ENCODE measurements around the gene CDC25C. TPM values are rescaled to one million over a fixed set of nuclear protein-coding genes. Genes with fewer than 3 reads are reported as not detected.

The CDC25C gene
- total RNA-seq, 1 donor from 2014 or later = 1.6 TPM

DNA sequence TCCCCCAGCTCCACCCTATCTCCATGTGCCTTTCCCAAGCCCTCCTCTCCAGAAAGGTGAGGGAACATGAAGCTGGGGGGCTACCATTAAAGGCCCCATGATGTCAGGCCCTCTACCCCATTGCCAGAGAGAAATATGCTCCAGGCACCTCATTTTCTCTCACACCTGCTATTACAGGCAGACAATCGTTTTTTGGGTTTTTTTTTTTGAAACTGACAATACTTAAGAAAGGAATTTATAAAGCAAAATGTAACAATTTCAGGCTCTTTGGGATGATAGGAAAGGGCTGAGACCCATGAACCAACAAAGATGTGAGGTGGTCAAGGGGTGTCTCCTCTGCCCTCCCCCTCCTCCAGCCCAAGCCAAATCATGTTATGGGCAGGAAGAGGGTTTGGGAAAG lies 55.7 kb downstream of the CDC25C start:
- no peak overlapping the region for H3K27ac Mint-ChIP-seq (ENCODE audit: unreplicated experiment)
- TF ChIP-seq, protein P1, sequence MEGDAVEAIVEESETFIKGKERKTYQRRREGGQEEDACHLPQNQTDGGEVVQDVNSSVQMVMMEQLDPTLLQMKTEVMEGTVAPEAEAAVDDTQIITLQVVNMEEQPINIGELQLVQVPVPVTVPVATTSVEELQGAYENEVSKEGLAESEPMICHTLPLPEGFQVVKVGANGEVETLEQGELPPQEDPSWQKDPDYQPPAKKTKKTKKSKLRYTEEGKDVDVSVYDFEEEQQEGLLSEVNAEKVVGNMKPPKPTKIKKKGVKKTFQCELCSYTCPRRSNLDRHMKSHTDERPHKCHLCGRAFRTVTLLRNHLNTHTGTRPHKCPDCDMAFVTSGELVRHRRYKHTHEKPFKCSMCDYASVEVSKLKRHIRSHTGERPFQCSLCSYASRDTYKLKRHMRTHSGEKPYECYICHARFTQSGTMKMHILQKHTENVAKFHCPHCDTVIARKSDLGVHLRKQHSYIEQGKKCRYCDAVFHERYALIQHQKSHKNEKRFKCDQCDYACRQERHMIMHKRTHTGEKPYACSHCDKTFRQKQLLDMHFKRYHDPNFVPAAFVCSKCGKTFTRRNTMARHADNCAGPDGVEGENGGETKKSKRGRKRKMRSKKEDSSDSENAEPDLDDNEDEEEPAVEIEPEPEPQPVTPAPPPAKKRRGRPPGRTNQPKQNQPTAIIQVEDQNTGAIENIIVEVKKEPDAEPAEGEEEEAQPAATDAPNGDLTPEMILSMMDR (IDR thresholded peaks at IDR 0.05) = no peak
- H3K9me3 Mint-ChIP-seq (ENCODE audit: low read depth) = no peaks in the 10 kb centered on the region
- no peaks in the 10 kb centered on the region for H3K36me3 Mint-ChIP-seq (ENCODE audit: low read depth)
- H3K4me1 Mint-ChIP-seq (ENCODE audit: low read depth) = peaks cover 7% of the 10 kb centered on the region
- peaks cover 2% of the 10 kb centered on the region for H3K27me3 Mint-ChIP-seq (ENCODE audit: low read depth)
- no peak for DNase-seq (ENCODE audit: low spot score)
- no peak overlapping the region for H3K4me3 Mint-ChIP-seq (ENCODE audit: unreplicated experiment)

DNA sequence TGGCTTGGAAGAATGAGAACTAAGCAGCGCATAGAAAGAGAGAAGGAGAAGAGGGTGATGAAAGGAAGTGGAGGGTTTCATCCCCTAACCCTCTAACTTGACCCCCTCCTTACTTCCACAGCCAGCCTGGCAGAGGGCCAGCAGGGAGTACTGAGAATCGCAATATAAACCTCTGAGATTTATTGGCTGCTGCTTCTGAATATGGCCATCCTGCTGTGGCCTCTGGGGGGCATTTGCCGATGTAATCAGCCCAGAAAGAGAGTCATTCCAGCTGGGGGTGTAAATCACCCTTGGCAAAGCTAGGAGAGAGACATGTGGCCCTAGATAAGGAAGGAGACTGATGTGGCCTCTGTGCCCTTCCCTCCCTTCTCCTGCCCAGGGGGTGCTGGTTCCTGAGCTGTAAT lies 56.2 kb downstream of the CDC25C start:
- Mint-ChIP-seq H3K9me3 (ENCODE audit: low read depth) (no peaks in the 10 kb centered on the region), H3K4me1 (ENCODE audit: low read depth) (peaks cover 7% of the 10 kb centered on the region), H3K36me3 (ENCODE audit: low read depth) (no peaks in the 10 kb centered on the region), H3K27ac (ENCODE audit: unreplicated experiment) (no peak overlapping the region), H3K27me3 (ENCODE audit: low read depth) (peaks cover 2% of the 10 kb centered on the region), H3K4me3 (ENCODE audit: unreplicated experiment) (no peak overlapping the region)
- no peak for DNase-seq (ENCODE audit: low spot score)
- TF ChIP-seq, protein P1 (IDR thresholded peaks at IDR 0.05) = no peak

DNA sequence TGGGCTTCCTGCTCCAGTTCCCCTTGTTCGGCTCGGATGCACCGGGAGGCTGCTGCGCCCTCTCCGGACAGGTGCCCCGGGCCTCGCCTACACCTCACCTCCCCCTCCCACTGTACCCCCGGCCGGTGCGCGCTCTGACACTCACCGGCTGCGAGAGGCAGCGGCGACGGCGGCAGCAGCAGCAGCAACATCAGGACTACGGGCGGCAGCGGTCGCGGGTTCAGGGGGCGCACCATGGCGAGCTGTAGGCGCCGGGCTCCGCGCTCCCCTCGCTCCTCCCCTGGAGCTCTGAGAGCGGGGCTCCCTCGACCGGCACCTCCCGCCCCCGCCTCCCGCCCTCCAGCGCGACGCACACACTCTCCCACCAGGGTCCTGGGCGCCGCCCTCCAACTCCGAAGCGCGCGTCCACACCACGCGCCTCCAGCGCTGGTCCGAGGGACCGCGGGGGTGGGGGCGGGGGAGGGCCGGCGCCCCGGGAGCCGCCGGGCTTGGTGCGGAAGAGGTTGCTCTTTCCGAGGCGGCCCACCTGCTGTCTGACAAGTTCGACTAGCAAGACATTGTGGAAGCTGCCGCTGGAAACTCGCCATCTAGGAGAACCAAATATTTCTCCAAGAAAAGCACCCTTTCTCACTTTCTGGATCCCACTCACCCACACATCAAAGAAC lies 57.3 kb downstream of the CDC25C start, which contains the start of gene GFRA3:
TSS of gene GFRA3 (minus strand) at position 433 of the 665 bp plus-strand sequence. CDS start at position 236, 197 bp downstream.
- Mint-ChIP-seq H3K4me3 (ENCODE audit: unreplicated experiment) (peak within 1 kb of the TSS; percentile 53), H3K4me1 (ENCODE audit: low read depth) (peaks cover 7% of the 10 kb centered on the region), H3K36me3 (ENCODE audit: low read depth) (no peaks in the 10 kb centered on the region), H3K27ac (ENCODE audit: unreplicated experiment) (no peak within 1 kb of the TSS), H3K27me3 (ENCODE audit: low read depth) (peaks cover 2% of the 10 kb centered on the region), H3K9me3 (ENCODE audit: low read depth) (no peaks in the 10 kb centered on the region)
- TF ChIP-seq, protein P1 (IDR thresholded peaks at IDR 0.05) = peak; percentile 8
- peak; percentile 86 for DNase-seq (ENCODE audit: low spot score)

DNA sequence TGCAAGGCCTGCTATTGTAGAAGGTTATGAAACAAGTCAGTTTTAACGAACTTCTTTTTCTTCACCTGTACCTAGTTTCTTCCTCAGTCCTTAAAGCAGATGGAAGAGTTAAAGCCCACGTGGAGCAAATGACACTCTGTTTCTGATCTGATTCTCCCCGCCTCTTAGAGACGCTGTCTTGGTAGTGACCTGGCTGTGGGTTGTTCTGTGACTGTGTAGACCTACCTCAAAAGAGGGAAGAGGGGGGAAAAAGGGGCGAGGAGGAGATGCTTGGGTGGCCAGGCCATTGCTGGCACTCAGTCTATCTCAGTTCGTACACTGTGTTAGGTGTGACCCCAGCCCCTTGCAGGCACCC lies 57.8 kb downstream of the CDC25C start:
- peaks cover 7% of the 10 kb centered on the region for H3K4me1 Mint-ChIP-seq (ENCODE audit: low read depth)
- TF ChIP-seq, protein P1 (IDR thresholded peaks at IDR 0.05) = no peak
- peak overlapping the region; percentile 53 for H3K4me3 Mint-ChIP-seq (ENCODE audit: unreplicated experiment)
- no peaks in the 10 kb centered on the region for H3K36me3 Mint-ChIP-seq (ENCODE audit: low read depth)
- no peak overlapping the region for H3K27ac Mint-ChIP-seq (ENCODE audit: unreplicated experiment)
- H3K27me3 Mint-ChIP-seq (ENCODE audit: low read depth) = peaks cover 2% of the 10 kb centered on the region
- no peak for DNase-seq (ENCODE audit: low spot score)
- no peaks in the 10 kb centered on the region for H3K9me3 Mint-ChIP-seq (ENCODE audit: low read depth)

DNA sequence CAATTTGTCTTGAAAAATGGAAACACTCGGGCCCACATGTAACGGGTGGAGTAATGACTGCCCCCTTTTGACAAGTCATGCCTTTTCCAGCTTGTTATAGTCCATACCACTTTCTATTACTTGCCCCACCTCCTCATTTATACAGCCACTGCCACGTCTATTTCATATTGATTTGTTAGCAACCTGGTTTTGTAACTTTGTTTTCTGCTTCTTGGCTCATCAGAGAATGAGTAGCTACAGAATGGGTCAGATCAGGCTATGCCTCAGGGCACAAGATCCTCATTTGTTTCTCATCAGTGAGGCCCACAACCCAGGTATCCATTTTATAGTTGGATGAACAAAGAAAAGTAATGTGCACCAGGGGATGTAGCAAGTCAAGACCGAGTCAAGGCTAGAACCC lies 58.9 kb downstream of the CDC25C start:
- TF ChIP-seq, protein P1 (IDR thresholded peaks at IDR 0.05) = no peak
- peaks cover 2% of the 10 kb centered on the region for H3K27me3 Mint-ChIP-seq (ENCODE audit: low read depth)
- H3K4me1 Mint-ChIP-seq (ENCODE audit: low read depth) = peaks cover 7% of the 10 kb centered on the region
- no peaks in the 10 kb centered on the region for H3K9me3 Mint-ChIP-seq (ENCODE audit: low read depth)
- H3K4me3 Mint-ChIP-seq (ENCODE audit: unreplicated experiment) = no peak overlapping the region
- no peak overlapping the region for H3K27ac Mint-ChIP-seq (ENCODE audit: unreplicated experiment)
- DNase-seq (ENCODE audit: low spot score) = no peak
- no peaks in the 10 kb centered on the region for H3K36me3 Mint-ChIP-seq (ENCODE audit: low read depth)
